Activated naive CD8-positive, alpha-beta T cell treated with anti-CD3 and anti-CD28 coated beads, Interleukin-2, amount 50 U/mL, for 16 hours (primary cell): ENCODE data around the gene SPACA9.

Experiments
- DNase-seq: peaks from one replicate; pipeline ENCODE4 v3.0.0-alpha.2; 2020; ENCODE audit warnings: low read depth, low spot score

The SPACA9 gene

GRCh38 chr9:132878695-132879456, at the start of gene SPACA9:
TSS of gene SPACA9 (plus strand) at chr9:132878898. CDS start at chr9:132883948, 5,050 bp downstream.
- DNase-seq: no peak

- DNase-seq: no peak
Observed at GRCh38 chr9:132832171-132832881, 46.4 kb upstream of the SPACA9 start.

- no peak for DNase-seq
Observed at GRCh38 chr9:132833550-132834121, 45.1 kb upstream of the SPACA9 start.

GRCh38 chr9:132834343-132834742, 44.4 kb upstream of the SPACA9 start:
- no peak for DNase-seq

GRCh38 chr9:132837501-132838286, 41.0 kb upstream of the SPACA9 start:
- no peak for DNase-seq

- no peak for DNase-seq
Observed at GRCh38 chr9:132838291-132838690, 40.4 kb upstream of the SPACA9 start.

GRCh38 chr9:132840980-132841379, 37.7 kb upstream of the SPACA9 start:
- DNase-seq: no peak

- DNase-seq: no peak
Observed at GRCh38 chr9:132842124-132843044, 36.3 kb upstream of the SPACA9 start.

- no peak for DNase-seq
Observed at GRCh38 chr9:132846109-132846917, 32.4 kb upstream of the SPACA9 start.

- no peak for DNase-seq
Observed at GRCh38 chr9:132846918-132847515, 31.7 kb upstream of the SPACA9 start.

- no peak for DNase-seq
Observed at GRCh38 chr9:132849185-132849706, 29.5 kb upstream of the SPACA9 start.

GRCh38 chr9:132853482-132853881, 25.2 kb upstream of the SPACA9 start:
- no peak for DNase-seq

GRCh38 chr9:132854832-132855231, 23.9 kb upstream of the SPACA9 start:
- DNase-seq: no peak

- DNase-seq: no peak
Observed at GRCh38 chr9:132855904-132856303, 22.8 kb upstream of the SPACA9 start.

- no peak for DNase-seq
Observed at GRCh38 chr9:132857031-132857430, 21.7 kb upstream of the SPACA9 start.

GRCh38 chr9:132857616-132858342, 20.9 kb upstream of the SPACA9 start:
- no peak for DNase-seq

- DNase-seq: no peak
Observed at GRCh38 chr9:132858751-132859150, 19.9 kb upstream of the SPACA9 start.

- DNase-seq: no peak
Observed at GRCh38 chr9:132861666-132862065, 17.0 kb upstream of the SPACA9 start.

GRCh38 chr9:132862533-132862932, 16.2 kb upstream of the SPACA9 start:
- DNase-seq: no peak
